HG02798 (cell line): ENCODE results near the gene OPCML.

Experiments
- ATAC-seq: cut with Tn5 transposase; IDR thresholded peaks from one replicate; pipeline ENCODE4 v1.9.1; 2021; ENCODE audit warnings: mild to moderate bottlenecking; ENCODE audit not compliant: unreplicated experiment, poor library complexity

The OPCML gene

GRCh38 chr11:133506023-133506422 lies 26.3 kb downstream of the OPCML start:
- peak; percentile 73 for ATAC-seq

GRCh38 chr11:133504906-133505305 lies 27.4 kb downstream of the OPCML start:
- ATAC-seq = no peak

- ATAC-seq = no peak
Measured at GRCh38 chr11:133503776-133504175, 28.5 kb downstream of the OPCML start.

- ATAC-seq = no peak
Measured at GRCh38 chr11:133503236-133503635, 29.1 kb downstream of the OPCML start.

GRCh38 chr11:133501643-133502539 lies 30.4 kb downstream of the OPCML start:
- ATAC-seq = no peak

GRCh38 chr11:133500936-133501335 lies 31.4 kb downstream of the OPCML start:
- ATAC-seq = no peak

- ATAC-seq = no peak
Measured at GRCh38 chr11:133500435-133500834, 31.9 kb downstream of the OPCML start.

- ATAC-seq = no peak
Measured at GRCh38 chr11:133498969-133499368, 33.3 kb downstream of the OPCML start.

- ATAC-seq = no peak
Measured at GRCh38 chr11:133497477-133498140, 34.7 kb downstream of the OPCML start.

- ATAC-seq = no peak
Measured at GRCh38 chr11:133492895-133493294, 39.4 kb downstream of the OPCML start.

- ATAC-seq = no peak
Measured at GRCh38 chr11:133491680-133492383, 40.5 kb downstream of the OPCML start.

- no peak for ATAC-seq
Measured at GRCh38 chr11:133480722-133481121, 51.6 kb downstream of the OPCML start.

- ATAC-seq = no peak
Measured at GRCh38 chr11:133479209-133479608, 53.1 kb downstream of the OPCML start.

GRCh38 chr11:133477251-133477625 lies 55.1 kb downstream of the OPCML start:
- no peak for ATAC-seq

- ATAC-seq = no peak
Measured at GRCh38 chr11:133476570-133477250, 55.6 kb downstream of the OPCML start.

GRCh38 chr11:133474461-133474860 lies 57.8 kb downstream of the OPCML start:
- no peak for ATAC-seq

- ATAC-seq = no peak
Measured at GRCh38 chr11:133467686-133468085, 64.6 kb downstream of the OPCML start.

GRCh38 chr11:133443206-133443747 lies 89.0 kb downstream of the OPCML start:
- no peak for ATAC-seq

- no peak for ATAC-seq
Measured at GRCh38 chr11:133441964-133442660, 90.2 kb downstream of the OPCML start.

- ATAC-seq = no peak
Measured at GRCh38 chr11:133425992-133426391, 106.3 kb downstream of the OPCML start.
